HG02973 (cell line): ENCODE data around the gene ATP6V0C.

Experiments
- ATAC-seq: cut with Tn5 transposase; IDR thresholded peaks from one replicate; pipeline ENCODE4 v1.9.1; 2021; ENCODE audit warnings: moderate library complexity; ENCODE audit not compliant: unreplicated experiment

The ATP6V0C gene

DNA sequence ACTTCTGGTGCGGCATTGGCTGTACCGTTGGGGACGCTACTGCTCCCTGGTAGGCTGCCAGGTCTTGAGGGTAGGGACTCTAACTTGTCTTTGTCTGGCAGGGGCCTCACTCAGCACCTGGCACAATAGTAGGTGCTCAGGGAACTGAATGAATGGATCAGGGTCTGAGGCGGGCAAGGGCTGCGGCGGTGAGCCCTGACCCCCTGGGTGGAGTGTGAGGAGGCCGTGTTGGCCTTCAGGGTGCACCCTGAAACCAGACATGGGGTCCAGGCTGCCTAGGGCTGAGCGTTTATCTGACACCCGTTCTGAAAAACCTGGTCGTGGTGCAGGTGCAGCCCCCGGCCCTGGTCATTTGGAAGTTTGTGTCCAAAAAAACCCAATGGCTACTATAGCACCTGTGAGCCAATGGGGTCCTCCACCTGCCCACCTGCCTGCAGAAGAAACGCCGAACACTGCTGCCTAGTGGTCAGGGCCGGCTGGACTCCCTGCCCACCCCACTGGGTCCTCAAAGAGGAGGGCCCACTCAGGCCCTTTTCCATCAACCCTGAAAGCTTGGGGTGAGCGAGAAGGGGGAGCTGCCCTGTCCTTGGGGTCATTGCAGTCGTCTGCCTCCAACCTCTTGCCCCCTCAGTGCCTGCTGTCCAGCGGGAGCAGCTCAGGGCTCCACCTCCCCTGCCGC, 4.9 kb upstream of the ATP6V0C start:
- no peak for ATAC-seq

GRCh38 chr16:2511128-2511800, 2.5 kb upstream of the ATP6V0C start:
- no peak for ATAC-seq

GRCh38 chr16:2511996-2512734, 1.6 kb upstream of the ATP6V0C start:
- ATAC-seq, result no peak

- peak; percentile 3 for ATAC-seq
These were observed 882 bp upstream of the ATP6V0C start for GRCh38 chr16:2512735-2513404.

DNA sequence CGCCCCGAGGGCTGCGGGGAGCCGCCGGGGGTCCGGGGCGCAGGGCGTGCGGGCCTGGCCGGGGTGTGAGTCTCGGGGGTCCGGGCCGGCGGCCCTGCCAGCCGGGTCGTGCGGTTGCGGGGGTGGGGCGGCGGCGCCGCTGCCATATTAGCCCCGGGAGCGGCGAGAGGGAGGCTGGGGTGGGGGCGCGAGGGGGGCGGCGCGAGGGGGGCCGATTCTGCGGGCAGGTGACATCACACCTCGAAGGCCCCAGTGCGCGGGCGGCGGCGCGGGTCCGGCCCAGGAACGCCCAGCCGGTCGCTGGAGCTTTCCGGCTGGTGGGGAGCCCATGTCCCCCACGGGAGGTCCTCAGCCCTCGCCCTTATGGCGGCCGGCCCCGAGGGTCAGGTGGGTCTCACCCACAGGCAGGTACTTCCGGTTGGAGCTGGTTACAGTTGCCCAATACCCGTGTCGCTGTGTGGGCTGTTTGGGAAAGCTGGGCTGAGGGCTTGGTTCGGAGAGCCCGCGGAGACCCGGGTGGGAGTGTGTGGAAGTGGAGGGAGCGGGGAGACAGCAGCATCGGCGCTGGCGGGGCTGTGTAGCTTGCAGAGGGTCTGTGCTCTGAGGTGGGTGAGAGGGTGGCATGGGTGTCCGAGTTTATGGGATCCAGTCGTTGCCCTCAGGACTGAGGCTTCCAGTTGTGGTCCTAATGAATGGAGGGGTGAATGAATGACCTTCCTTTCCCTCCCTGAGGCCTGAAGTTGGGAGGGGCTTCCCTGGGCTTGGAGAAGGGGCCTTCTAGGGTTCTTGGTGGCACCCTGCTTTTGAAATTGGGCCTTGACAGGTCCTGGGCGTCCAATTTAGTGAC, 804 bp downstream of the ATP6V0C start:
- ATAC-seq, result no peak

- ATAC-seq, result no peak
These were observed 1.6 kb downstream of the ATP6V0C start for GRCh38 chr16:2515180-2515851.

DNA sequence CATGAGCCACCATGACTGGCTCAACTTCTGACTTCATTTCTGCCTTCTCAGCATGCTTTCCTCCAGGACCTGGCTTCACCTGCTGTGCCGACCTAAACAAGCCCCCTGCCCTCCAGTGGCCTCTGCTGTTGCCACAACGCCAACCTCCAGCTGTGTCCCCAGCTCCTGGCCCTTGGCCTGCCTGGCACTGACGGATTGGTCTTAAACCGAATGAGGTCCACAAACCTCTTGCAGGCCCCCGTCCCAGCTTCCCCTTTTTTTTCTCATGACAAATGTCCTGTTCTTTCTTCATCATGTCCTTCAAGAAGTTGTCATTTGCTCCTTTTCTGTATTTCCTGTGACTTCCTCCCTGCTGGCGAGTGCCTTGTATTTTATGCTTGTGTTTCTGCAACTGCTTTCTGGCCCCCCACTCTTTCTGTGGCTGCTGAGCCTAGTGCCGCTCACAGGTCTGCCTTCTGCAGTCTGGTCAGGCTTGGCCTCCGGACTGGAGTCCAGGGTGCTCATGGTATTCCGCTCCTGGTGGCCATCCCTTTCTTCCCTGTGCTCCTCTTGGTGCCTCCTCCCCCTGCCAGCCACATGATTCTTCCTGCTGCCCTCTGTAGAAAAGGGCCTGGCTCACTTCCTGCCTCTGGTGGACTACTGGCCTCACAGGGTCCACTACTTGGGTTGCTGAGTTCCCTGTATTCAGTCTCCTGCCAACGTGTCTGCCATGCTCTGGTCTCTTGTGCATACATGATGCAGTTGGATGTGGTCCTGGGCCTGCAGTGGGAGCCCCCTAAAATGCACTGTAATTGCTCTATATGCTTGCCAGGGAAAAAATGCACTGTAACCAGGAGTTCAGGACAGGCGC, 2.9 kb downstream of the ATP6V0C start:
- no peak for ATAC-seq

GRCh38 chr16:2517954-2518605, 4.3 kb downstream of the ATP6V0C start:
- no peak for ATAC-seq

DNA sequence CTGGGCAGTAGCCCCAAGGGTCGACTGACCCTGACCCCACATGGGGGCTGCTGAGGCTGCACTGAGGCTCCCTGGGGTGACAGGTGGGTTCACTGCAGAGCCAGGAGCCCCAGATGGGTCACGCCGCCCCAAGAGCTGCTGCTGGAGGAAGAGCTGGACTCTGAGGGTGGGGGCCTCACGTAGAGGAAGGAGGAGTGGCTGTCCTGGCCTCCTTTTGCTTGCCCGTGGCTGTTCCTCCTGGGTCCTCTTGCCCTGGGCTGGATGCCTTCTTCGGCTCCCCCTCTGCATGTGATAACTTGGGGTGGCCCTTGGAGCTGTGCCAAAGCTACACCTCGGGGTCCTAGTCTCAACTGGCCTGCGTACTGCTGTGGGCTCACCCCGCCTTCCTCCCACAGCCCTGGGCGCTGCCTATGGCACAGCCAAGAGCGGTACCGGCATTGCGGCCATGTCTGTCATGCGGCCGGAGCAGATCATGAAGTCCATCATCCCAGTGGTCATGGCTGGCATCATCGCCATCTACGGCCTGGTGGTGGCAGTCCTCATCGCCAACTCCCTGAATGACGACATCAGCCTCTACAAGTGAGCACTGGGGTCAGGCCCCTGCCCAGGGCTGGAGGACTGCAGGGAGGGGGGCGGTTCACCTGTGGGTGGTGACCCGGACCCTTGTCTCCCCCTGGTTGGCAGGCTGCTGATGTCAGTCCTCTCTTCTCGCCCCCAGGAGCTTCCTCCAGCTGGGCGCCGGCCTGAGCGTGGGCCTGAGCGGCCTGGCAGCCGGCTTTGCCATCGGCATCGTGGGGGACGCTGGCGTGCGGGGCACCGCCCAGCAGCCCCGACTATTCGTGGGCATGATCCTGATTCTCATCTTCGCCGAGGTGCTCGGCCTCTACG, 5.3 kb downstream of the ATP6V0C start:
- ATAC-seq, result no peak

DNA sequence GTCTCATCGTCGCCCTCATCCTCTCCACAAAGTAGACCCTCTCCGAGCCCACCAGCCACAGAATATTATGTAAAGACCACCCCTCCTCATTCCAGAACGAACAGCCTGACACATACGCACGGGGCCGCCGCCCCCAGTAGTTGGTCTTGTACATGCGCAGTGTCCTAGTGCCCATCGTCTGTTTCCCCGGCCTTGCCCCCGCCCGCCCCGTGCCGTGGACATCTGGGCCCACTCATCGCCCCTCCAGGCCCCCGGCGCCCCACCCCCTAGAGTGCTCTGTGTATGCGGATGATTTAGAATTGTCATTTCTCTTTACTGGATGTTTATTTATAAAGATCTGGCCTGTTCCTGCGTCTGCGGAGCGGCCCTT, 5.9 kb downstream of the ATP6V0C start:
- ATAC-seq, result no peak

DNA sequence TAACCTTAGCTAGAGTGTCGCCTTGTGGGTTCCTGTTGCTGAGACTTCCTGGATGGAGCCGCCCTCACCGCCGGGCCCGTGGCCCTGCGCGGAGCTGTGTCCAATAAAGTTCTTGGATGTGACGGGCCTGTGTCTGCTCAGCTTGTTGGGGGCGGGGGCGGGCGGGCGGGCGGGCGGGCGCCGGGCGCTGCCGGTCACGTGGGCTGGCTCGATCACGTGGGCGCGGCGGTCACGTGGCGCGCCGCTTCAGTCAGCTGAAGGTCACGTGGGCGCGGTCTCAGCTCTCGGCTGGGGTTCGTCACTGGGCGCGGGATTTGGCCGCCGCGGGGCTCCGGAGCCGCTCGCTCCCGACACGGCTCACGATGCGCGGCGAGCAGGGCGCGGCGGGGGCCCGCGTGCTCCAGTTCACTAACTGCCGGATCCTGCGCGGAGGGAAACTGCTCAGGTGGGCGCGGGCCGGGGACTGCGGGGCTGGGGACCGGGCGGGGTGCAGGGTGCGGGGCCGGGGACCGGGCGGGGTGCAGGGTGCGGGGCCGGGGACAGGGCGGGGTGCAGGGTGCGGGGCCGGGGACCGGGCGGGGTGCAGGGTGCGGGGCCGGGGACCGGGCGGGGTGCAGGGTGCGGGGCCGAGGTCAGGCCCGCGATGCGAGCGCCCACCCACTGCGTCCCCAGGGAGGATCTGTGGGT, 6.5 kb downstream of the ATP6V0C start, which contains the start of gene AMDHD2:
TSS of gene AMDHD2 (plus strand) at position 275 of the 687 bp plus-strand sequence. CDS start at position 363, 88 bp downstream.
- no peak for ATAC-seq

GRCh38 chr16:2520784-2521531, 7.2 kb downstream of the ATP6V0C start:
- ATAC-seq, result no peak

DNA sequence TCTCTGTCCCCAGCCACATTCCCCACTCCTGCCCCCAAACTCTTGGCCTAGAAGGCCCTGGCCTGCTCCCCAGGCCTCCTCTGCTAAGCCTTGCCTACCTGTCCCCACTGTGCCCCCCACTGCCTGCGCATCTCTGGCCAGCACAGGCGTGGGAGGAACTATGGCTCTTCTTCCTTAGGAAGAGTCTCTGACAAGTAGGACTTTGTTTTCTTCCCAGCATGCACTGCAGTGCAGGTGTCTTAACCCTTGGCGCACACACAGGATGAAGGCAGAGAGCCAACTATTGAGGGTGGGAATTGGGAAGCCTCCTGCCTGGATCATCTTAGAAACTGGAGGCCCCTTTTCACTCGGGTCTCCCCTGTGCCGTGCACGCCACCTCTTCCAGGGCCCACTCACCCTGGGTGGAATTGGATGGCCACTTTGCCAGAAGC, 10.1 kb downstream of the ATP6V0C start:
- no peak for ATAC-seq

DNA sequence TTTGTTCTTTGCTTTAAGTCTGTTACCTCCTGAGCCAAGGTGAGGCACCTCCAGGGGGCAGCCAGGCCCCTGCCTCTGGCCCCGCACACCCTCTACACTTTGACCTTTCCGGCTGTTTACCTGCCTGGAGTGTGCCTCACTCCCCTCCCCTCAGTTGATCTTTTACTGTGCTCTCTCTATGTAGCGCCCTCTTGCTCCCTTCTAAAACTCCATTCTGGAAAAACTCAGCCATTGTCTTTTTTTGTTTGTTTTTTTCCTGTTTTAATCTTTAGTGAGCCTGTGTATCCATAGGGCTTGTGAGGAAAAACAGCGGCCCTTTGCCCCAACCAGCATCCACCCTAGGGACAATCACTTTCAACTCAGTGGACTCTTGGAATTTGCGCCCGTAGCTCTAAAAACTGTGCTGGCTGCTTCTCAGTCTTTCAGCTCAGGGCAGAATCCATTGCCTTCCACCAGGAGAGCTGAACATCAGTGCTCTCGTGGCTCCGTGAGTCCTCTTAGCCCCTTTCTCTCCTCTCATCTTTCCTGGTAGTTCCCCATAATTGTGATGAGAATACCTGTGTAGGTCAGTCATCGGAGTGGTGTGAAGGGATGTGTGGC, 10.7 kb downstream of the ATP6V0C start:
- ATAC-seq, result no peak

GRCh38 chr16:2526135-2526534, 12.4 kb downstream of the ATP6V0C start:
- no peak for ATAC-seq
